Hematopoietic multipotent progenitor cell treated with erythropoietin and hydrocortisone succinate and interleukin-3 and kit ligand, for 17 days (in vitro differentiated cells): ENCODE measurements around the gene SIRT3.
"Not testable (repeated sequence)": the region's sequence is repeated elsewhere in the genome, so short reads cannot be mapped to it uniquely, and the experiment has no call there.

ENCODE experiments used
- DNase-seq: peaks from one replicate; pipeline ENCODE4 v3.0.0-alpha.2; 2015; ENCODE audit warnings: low spot score

The SIRT3 gene

GRCh38 chr11:240315-240714, 4.2 kb upstream of the SIRT3 start:
- DNase-seq: no peak

GRCh38 chr11:238346-238745, 2.2 kb upstream of the SIRT3 start:
- DNase-seq: not testable (repeated sequence)

- DNase-seq: peak; percentile 87
Observed at GRCh38 chr11:236774-237767, 929 bp upstream of the SIRT3 start, which contains the start of gene PSMD13. PSMD13 (plus strand) TSS chr11:236976; CDS start chr11:237050, 74 bp downstream.

- no peak for DNase-seq
Observed at GRCh38 chr11:235609-235996, 539 bp downstream of the SIRT3 start.

- no peak for DNase-seq
Observed at GRCh38 chr11:235180-235579, 962 bp downstream of the SIRT3 start.

GRCh38 chr11:232783-233565, 3.2 kb downstream of the SIRT3 start:
- no peak for DNase-seq

- no peak for DNase-seq
Observed at GRCh38 chr11:230431-230830, 5.7 kb downstream of the SIRT3 start.

GRCh38 chr11:227824-228379, 8.2 kb downstream of the SIRT3 start:
- DNase-seq: no peak

- no peak for DNase-seq
Observed at GRCh38 chr11:225734-226453, 10.2 kb downstream of the SIRT3 start.

GRCh38 chr11:224424-224823, 11.7 kb downstream of the SIRT3 start:
- no peak for DNase-seq

- no peak for DNase-seq
Observed at GRCh38 chr11:223884-224283, 12.3 kb downstream of the SIRT3 start.

GRCh38 chr11:223026-223789, 12.9 kb downstream of the SIRT3 start:
- DNase-seq: no peak

- DNase-seq: no peak
Observed at GRCh38 chr11:221998-222789, 13.9 kb downstream of the SIRT3 start.

GRCh38 chr11:221539-221938, 14.6 kb downstream of the SIRT3 start:
- DNase-seq: no peak

GRCh38 chr11:220641-221215, 15.4 kb downstream of the SIRT3 start:
- peak; percentile 54 for DNase-seq

- no peak for DNase-seq
Observed at GRCh38 chr11:218815-219593, 17.1 kb downstream of the SIRT3 start.

- no peak for DNase-seq
Observed at GRCh38 chr11:217704-218103, 18.4 kb downstream of the SIRT3 start.

GRCh38 chr11:216081-216974, 19.8 kb downstream of the SIRT3 start:
- no peak for DNase-seq
